ENCODE results near the gene CLCN3.

The CLCN3 gene

DNA sequence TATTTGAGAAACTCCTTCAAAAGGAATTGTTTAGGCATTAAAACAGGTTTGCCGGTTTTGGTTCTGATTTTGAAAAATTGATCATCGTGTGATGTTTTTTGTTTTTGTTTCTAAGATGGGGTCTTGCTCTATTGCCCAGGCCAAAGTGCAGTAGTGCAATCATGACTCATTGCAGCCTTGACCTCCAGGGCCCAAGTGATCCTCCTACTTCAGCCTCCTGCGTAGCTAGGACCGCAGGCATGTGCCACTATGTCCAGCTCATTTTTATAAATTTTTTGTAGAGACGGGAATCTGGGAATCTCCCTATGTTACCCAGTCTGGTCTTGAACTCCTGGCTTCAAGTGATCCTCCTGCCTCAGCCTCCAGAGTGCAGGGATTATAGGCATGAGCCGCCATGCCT is 35.0 kb downstream of the CLCN3 start:
- TF ChIP-seq CTCF (IDR thresholded peaks at IDR 0.05; ENCODE audit: borderline replicate concordance, insufficient read depth, low read depth, low read length) = no peak
- H3K4me3 ChIP-seq (ENCODE audit: low read depth, low read length) = no peak overlapping the region

GRCh38 chr4:169657470-169658107 is 37.2 kb downstream of the CLCN3 start:
- no peak for TF ChIP-seq CTCF (IDR thresholded peaks at IDR 0.05; ENCODE audit: borderline replicate concordance, insufficient read depth, low read depth, low read length)
- no peak overlapping the region for H3K4me3 ChIP-seq (ENCODE audit: low read depth, low read length)

- no peak overlapping the region for H3K4me3 ChIP-seq (ENCODE audit: low read depth, low read length)
- TF ChIP-seq CTCF (IDR thresholded peaks at IDR 0.05; ENCODE audit: borderline replicate concordance, insufficient read depth, low read depth, low read length) = no peak
Measured at GRCh38 chr4:169658196-169658595, 37.8 kb downstream of the CLCN3 start.

- TF ChIP-seq CTCF (IDR thresholded peaks at IDR 0.05; ENCODE audit: borderline replicate concordance, insufficient read depth, low read depth, low read length) = no peak
- H3K4me3 ChIP-seq (ENCODE audit: low read depth, low read length) = no peak overlapping the region
Measured at GRCh38 chr4:169658975-169659715, 38.8 kb downstream of the CLCN3 start.

- TF ChIP-seq CTCF (IDR thresholded peaks at IDR 0.05; ENCODE audit: borderline replicate concordance, insufficient read depth, low read depth, low read length) = no peak
- peak overlapping the region; percentile 26 for H3K4me3 ChIP-seq (ENCODE audit: low read depth, low read length)
Measured at GRCh38 chr4:169659716-169660670, 39.6 kb downstream of the CLCN3 start.

GRCh38 chr4:169660929-169661328 is 40.6 kb downstream of the CLCN3 start:
- H3K4me3 ChIP-seq (ENCODE audit: low read depth, low read length) = no peak overlapping the region
- TF ChIP-seq CTCF (IDR thresholded peaks at IDR 0.05; ENCODE audit: borderline replicate concordance, insufficient read depth, low read depth, low read length) = no peak
